Mammary epithelial cell (primary cell): Measurements from ENCODE around the gene HAND2.

Experiments
- EZH2 ChIP-seq: IDR thresholded peaks from 2 replicates; pipeline ENCODE4 v1.6.1; 2012; ENCODE audit warnings: low read length, inconsistent platforms, borderline replicate concordance
- TF ChIP-seq, protein P1 (sequence below), 2 donors: IDR thresholded peaks in 1 of 2; conservative IDR thresholded peaks in 1 of 2; 2 replicates each; pipeline ENCODE4 v1.5.1; 2011 to 2012; ENCODE audit warnings: inconsistent platforms in 2 of 2, low read length in 2 of 2, mild to moderate bottlenecking in 2 of 2, control low read depth in 1 of 2, low read depth in 1 of 2; ENCODE audit not compliant: insufficient read depth in 1 of 2; ENCODE audit errors: extremely low read depth in 1 of 2

GRCh38 chr4:173520921-173521466 lies 9.0 kb downstream of the HAND2 start:
- TF ChIP-seq, protein P1, sequence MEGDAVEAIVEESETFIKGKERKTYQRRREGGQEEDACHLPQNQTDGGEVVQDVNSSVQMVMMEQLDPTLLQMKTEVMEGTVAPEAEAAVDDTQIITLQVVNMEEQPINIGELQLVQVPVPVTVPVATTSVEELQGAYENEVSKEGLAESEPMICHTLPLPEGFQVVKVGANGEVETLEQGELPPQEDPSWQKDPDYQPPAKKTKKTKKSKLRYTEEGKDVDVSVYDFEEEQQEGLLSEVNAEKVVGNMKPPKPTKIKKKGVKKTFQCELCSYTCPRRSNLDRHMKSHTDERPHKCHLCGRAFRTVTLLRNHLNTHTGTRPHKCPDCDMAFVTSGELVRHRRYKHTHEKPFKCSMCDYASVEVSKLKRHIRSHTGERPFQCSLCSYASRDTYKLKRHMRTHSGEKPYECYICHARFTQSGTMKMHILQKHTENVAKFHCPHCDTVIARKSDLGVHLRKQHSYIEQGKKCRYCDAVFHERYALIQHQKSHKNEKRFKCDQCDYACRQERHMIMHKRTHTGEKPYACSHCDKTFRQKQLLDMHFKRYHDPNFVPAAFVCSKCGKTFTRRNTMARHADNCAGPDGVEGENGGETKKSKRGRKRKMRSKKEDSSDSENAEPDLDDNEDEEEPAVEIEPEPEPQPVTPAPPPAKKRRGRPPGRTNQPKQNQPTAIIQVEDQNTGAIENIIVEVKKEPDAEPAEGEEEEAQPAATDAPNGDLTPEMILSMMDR (conservative IDR thresholded peaks at IDR 0.05 in 1 of 2, IDR thresholded peaks at IDR 0.05 in 1 of 2; ENCODE audit: extremely low read depth in 1 of 2, insufficient read depth in 1 of 2, low read depth in 1 of 2, low read length in 2 of 2): no peak
- no peak for TF ChIP-seq EZH2
